ENCODE measurements around the gene ATOH7.

Gene ATOH7

DNA sequence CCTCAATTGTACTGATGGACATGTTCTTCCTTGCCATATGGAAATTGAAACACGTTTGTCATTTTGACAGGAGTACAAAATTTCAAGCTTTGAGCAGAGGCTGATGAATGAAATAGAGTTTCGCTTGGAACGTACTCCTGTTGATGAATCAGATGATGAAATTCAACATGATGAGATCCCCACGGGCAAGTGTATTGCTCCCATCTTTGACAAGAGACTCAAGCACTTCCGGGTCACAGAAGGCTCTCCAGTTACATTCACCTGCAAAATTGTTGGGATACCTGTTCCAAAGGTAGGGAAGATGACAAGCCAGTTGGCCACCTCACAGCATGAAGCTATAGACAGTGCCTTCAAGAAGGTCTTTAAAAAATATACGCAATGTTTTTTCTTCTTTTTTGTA is 43.1 kb downstream of the ATOH7 start:
- in situ Hi-C loops (cut with MboI; ENCODE audit: low sequenced_read_pairs, unreplicated experiment): no loop called here
- TF ChIP-seq, protein P1, sequence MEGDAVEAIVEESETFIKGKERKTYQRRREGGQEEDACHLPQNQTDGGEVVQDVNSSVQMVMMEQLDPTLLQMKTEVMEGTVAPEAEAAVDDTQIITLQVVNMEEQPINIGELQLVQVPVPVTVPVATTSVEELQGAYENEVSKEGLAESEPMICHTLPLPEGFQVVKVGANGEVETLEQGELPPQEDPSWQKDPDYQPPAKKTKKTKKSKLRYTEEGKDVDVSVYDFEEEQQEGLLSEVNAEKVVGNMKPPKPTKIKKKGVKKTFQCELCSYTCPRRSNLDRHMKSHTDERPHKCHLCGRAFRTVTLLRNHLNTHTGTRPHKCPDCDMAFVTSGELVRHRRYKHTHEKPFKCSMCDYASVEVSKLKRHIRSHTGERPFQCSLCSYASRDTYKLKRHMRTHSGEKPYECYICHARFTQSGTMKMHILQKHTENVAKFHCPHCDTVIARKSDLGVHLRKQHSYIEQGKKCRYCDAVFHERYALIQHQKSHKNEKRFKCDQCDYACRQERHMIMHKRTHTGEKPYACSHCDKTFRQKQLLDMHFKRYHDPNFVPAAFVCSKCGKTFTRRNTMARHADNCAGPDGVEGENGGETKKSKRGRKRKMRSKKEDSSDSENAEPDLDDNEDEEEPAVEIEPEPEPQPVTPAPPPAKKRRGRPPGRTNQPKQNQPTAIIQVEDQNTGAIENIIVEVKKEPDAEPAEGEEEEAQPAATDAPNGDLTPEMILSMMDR (IDR thresholded peaks at IDR 0.05; ENCODE audit: borderline replicate concordance, control extremely low read depth, extremely low read depth, insufficient read depth, missing control alignments): no peak
- no peak for DNase-seq (ENCODE audit: low spot score)

GRCh38 chr10:68185085-68185484 is 46.8 kb downstream of the ATOH7 start:
- no peak for DNase-seq (ENCODE audit: low spot score)
- TF ChIP-seq, protein P1 (IDR thresholded peaks at IDR 0.05; ENCODE audit: borderline replicate concordance, control extremely low read depth, extremely low read depth, insufficient read depth, missing control alignments): no peak
- in situ Hi-C loops (cut with MboI; ENCODE audit: low sequenced_read_pairs, unreplicated experiment): no loop called here

DNA sequence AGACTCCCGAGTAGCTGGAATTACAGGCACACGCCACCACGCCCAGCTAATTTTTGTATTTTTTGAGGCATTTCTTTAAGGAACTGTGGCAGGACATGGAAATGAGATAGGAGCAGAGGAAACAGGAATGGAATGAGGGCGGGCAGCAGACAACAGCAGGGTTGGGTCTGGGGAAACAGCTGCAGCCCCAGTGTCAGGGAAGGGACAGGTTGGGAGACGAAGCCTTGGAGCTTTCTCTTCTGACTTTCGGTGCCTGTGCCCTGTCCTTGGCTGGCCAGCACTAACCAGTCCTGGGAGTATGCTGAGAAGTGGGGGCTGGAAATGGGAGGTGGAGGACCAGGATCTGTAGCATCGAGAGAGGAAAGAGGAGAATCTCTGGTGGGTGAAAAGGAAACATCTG is 47.4 kb downstream of the ATOH7 start:
- TF ChIP-seq, protein P1 (IDR thresholded peaks at IDR 0.05; ENCODE audit: borderline replicate concordance, control extremely low read depth, extremely low read depth, insufficient read depth, missing control alignments): no peak
- DNase-seq (ENCODE audit: low spot score): no peak
- in situ Hi-C loops (cut with MboI; ENCODE audit: low sequenced_read_pairs, unreplicated experiment): no loop called here

Measured in GM13976 (cell line).